DMS53 (cell line): ENCODE measurements around the gene NMNAT3.
A peak's percentile ranks its signal among the peaks of the same experiment; 100 is the strongest.
"Not testable (repeated sequence)": the region's sequence is repeated elsewhere in the genome, so short reads cannot be mapped to it uniquely, and the experiment has no call there.

ENCODE experiments used
- DNase-seq: peaks from one replicate; lab custom pipeline; 2025; lab: John Stamatoyannopoulos, UW

Gene NMNAT3

DNA sequence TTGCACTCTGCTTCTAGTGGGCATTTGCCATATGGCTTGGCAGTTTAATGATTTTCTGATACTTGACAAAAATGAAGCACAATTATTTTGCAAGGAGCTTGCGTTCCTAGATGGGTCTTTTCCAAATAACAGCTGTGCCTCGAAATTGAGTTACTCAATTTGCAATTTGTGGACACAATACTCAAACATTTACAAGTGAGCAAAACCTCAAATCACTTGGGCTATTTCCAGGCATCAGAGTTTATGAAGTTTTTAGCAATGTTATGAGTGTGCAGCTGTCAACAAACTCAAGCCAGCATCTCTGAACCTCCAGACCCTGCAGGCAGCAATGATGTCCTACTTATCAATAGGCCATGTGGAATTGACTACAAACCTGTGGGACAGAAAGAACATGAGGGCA lies 41.3 kb downstream of the NMNAT3 start:
- DNase-seq, result no peak

DNA sequence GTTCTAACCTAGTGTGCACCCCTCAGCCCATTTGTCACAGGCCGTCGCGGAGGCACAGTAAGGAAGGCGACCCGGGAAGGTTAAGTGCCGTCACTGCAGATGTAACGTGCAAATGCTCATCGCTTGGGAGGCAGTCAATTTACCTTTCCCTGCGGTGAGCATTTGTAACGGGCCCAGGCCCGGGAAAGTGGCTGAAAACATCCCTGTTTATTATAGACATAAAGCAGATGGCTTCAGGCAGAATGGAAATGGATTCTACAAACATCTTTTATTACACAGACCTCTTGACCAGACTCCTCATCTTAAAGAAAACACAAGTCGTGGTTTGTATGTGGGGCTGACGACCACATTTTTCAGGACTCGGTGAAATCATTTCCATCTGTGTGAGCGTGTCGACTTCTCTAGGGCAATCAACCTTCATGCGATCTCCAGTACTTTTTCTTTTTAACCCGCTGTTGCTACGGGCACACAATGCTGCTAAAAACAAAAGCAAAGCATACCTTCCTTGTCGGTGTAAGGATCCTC lies 43.6 kb downstream of the NMNAT3 start:
- no peak for DNase-seq

DNA sequence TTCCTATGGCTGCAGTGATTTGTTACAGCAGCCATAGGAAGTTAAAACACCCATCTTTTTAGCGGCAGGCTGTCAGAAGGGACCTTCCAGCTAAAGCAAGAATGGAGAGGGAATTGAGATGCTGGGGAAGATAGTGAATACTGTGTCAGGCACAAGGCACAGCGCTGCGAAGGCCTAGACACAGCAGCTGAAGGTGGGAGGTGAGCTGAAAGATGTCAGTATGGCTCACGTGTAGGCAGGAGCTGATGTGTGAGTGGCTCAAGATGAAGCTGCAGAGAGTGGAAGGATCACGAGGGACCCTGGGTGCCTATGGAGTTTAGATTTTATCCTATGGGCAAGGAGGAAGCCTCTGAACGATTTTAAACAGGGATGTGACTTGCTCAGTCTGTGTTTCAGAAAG lies 44.3 kb downstream of the NMNAT3 start:
- DNase-seq, result no peak

DNA sequence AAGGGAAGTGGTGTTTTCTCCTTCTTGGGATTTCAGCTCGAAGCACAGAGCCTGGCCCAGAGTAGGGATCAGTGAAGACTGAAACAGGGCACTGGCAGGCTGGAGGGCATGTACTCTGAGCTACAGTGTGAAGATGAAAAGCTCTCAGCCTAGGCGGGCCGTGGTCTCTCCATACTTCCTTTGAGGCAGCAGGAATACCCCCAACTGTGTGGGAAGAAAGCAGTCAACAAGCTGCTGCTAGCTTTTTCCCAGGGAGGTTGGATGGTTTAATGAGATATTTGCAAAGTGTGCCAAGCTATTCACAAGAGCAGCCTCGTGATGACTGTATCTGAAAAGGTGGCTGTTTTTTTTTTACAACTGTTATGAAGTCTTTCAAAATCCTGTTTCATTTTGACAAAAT lies 47.2 kb downstream of the NMNAT3 start:
- no peak for DNase-seq

DNA sequence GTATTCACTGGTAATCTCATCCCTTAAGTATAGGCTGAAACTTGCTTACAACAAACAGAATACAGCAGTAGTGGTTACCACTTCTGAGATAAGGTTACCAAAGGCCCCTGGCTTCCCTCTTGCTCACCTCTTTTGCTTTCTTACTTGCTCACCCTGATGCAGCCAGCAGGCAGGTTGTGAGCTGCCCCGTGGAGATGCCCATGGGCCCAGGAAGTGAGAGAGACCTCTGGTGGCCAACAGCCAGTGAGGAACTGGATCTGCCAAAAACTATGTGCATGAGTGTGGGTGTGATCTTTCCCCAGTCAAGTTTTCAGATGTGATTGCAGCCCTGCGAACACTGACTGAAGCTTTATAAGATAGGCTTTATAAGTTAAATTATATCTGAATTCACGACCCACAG lies 48.7 kb downstream of the NMNAT3 start:
- DNase-seq, result peak; percentile 53

DNA sequence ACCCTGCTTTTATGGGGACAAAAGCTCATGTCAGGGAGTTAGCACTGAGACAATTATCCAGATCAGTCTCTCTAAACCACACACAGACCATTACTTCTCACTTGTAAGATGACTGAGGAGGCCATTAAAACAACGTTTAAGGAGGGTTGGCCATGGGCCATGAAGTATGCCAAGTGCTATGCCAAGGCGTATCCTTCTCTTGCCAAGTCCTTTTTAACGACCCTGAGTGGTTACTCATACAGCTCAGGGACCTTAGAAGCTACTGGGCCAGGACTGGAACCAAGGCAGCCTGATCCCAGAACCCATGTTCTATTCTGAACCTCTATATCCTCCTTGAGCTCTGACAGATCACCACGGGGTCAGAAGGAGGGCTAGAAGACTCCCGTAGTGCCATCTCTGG lies 50.0 kb downstream of the NMNAT3 start:
- DNase-seq, result no peak

DNA sequence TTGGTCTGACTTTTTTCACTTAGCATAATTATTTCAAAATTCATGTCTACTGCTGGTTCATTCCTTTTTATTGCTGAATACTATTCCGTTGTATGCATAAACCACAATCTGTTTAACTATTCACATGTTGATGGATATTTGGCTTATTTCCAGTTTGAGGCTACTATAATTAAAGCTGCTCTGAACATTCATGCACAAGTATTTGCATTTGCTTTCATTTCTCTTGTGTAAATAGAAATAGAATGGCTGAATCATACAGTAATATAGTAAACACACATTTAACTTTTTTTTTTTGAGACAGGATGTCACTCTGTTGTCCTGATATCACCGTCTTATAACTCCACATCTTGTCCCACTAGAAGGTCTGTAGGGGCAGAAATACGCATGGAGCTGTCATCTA lies 57.3 kb downstream of the NMNAT3 start:
- DNase-seq, result peak; percentile 55

DNA sequence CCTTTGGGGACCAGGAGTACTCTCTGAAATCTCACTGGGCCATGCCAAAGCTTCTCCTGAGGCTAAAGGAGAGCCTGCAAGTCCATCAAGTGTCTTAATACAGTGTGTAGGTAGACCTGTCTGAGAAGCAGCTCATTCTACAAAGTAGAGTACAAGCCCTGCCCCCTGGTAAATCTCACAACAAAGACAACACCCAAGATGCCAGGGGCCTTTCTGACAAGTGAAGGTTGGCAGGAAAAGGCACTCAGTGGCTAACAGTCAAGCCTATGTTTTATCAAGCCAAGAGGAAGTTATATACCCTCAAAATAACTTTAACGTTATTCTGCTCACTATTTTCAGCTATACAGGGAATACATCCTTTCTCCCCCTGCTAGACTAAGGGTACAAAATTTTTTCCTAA lies 58.3 kb downstream of the NMNAT3 start:
- no peak for DNase-seq

DNA sequence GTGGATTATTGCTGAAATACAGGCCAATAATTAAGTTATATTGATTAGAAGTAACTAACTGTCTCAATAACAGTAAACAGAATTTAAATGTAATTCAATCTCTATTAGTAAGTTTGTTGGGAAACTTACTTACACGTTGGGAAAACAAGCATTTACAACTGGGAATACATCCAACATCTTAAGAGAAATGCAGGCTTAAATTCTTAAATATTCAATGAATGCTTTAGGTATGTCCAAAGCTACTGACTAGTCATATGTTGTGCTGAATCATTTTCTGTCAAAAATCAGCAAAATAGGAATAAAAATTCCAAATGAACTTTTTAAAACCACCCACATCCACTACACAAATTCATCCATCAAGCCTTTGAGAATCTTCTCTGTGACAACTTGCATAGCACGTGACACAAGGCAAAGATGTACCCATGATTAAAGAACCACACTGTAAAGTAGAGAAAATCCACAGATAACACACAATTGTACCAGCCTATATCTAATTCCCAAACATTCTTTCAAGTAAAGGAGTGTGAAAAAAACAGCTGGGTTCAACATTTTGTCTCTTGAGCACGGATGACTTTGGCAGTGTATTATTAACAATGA lies 60.0 kb downstream of the NMNAT3 start:
- DNase-seq, result no peak

DNA sequence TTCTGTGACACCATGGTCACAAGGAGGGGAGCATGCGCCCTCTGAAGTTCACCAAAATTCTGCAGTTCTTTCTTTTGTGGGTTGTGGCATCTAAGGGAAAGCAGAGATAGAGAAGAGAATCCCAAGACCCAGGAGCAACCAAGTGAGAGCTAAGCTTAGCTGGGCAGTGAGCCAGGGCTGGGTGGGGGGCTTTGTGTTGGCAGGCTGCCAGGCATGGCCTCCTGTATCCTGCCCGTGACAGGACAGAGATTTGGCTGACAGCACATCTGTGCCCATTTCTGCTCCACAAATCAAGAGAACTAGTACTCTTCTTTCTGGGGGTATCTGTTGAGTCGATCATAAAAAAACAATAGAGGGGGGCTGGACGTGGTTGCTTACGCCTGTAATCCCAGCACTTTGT lies 66.2 kb downstream of the NMNAT3 start:
- no peak for DNase-seq

DNA sequence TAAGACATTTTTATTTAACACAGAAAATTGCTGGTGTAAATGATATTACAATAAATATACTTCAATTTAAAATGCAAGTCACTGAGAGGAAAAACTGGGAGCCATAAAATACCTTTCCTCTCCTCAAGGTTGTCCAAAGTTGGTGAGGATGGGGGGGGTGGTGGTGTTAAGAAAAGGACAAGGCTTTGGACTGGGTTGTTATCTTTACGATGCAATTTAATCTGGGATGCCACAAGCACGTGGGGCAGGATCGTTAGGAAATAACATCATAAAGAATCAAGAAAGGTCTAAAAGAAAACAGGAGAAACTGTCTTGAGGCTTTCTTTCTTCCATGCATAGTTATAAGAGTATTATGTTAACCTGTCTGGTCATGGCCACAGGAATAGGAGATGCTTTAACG lies 66.9 kb downstream of the NMNAT3 start:
- DNase-seq, result no peak

DNA sequence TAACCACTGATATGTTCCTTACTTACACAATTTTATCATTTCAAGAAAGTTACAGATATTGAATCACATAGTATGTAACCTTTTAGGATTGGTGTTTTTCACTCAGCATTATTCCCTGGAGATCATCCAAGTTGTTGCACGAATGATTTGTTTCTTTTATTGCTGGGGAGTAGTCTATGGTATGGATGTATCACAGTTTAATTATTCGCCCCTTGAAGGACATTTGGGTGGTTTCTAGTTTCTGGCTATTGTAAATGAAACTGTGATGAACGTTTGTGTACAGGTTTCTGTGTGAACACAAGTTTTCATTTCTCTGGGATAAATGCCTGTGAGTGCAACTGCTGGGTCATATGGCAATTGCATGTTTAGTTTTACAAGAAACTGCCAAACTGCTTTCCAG lies 68.8 kb downstream of the NMNAT3 start:
- no peak for DNase-seq

DNA sequence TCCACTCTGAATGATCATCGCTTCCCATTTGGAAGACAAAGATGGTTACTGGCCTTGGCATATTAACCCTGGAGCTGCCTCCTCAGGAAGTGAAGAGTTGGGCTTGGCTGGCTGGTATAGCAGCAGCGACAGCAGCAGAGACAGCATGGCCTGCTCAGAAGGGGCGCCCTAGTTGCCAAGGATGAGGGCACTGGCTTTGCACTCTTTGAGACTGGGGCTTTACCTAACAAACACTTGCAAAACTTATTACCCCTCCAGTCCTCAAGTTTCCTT lies 69.7 kb downstream of the NMNAT3 start:
- DNase-seq, result no peak

DNA sequence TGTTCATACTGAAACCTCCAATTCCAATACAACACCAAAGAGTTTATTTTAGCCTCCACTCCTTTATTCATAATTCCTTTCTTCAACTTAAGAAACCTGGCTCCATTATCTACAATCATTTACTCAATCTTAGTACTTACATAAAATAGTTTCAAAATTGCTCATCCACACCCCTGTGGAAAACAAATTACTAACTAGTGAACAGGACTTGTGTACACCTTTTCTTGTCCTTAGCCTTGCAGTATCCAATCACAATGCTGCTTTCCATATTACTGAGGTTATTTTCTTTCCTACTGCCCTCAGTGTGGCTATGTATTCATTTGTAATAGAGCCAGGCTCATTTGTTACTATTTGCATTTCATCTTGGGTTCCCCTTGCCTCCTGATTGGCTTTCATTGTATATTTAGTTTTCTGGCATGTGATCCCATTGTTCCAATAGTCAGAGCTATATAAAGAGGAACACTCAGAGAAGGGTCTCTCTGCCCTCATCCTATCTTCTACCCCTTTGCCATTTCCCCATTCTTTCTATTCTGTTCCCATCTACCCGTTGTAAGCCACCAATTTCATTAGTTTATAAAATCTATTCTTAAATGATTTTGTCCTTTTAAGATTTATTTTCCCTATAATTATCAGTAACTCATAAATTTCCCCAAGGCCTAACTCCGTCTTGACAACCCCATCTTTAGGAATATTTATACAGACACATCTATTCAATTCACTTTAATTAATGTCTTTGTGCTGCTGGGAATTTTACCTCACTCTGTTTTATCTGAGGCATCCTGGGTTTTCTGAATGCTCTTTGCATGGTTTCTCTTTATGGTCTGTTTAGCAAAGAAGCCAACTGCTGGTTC lies 70.3 kb downstream of the NMNAT3 start:
- DNase-seq, result no peak

DNA sequence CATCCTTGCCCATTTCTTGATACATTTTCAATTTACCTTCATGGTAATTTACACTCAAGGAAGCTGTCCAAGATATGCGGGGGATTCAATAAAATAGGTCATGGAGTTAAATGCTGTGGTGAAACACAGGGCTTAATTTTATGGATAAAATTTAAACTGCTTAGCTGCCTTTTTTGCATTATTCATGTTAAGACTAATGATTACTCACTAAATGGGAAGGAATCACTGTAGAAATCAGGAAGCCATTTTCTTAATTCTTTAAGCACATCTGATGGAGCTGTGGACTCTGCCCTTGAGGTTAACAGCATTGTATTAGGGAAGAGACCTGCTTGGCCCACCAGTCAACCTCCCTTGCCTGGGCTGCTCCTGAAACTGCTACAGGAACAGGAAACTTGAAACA lies 75.8 kb downstream of the NMNAT3 start:
- no peak for DNase-seq

DNA sequence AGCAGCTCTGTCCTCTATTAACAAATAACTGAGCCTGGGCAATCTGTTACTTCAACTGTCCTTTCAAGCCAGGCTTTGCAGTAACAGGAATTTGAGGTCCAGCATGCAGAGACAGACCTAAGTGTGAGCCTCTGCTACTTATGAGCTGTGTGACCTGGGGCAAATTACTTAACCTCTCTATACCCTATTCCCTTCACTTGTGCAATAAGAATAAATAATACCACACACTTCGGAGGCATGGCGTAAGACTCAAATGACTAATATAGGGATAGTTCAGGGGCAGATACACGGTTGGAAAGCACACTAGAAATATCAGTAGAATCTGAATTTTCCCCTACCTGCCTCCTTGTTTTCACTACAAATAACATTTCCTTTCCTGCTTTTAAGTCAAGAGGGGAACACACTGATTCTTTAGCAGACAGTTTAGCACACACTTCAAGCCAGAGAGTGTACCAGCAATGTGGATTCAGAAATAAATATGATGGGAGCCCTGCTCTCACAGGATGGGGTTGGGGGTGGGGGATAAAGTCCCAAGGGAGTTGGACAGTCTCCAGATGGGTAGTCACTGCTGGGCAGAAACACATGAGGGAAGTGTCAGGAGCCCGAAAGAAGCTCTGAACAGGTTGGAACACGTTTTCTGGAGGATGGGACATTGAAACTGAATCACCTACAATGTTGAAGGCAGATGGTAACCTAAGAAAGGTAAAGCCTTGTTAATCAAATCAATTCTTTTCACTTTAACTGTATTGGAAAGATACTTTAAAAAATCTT lies 76.4 kb downstream of the NMNAT3 start:
- DNase-seq, result no peak

DNA sequence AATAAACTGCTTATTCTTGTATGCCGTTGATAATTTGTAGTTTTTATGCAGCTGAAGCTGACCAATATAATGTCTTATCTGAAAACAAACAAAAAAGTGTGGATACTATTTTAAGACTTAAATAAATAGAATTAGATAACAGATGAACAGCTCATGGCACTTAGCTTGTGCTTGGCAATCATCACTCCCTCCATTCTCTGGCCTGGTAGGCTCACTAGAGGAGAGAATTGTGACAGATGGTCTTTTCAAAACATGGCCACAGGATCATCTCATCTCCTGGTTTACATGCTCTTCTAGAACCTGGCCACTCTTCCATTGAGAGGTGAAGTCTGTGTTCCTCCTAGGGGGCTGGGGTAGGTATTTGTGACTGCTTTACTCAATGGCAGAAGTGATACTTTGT lies 79.8 kb downstream of the NMNAT3 start:
- no peak for DNase-seq

DNA sequence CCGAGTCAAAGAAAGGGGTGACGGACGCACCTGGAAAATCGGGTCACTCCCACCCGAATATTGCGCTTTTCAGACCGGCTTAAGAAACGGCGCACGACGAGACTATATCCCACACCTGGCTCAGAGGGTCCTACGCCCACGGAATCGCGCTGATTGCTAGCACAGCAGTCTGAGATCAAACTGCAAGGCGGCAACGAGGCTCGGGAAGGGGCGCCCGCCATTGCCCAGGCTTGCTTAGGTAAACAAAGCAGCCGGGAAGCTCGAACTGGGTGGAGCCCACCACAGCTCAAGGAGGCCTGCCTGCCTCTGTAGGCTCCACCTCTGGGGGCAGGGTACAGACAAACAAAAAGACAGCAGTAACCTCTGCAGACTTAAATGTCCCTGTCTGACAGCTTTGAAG lies 86.6 kb downstream of the NMNAT3 start:
- not testable (repeated sequence) for DNase-seq

DNA sequence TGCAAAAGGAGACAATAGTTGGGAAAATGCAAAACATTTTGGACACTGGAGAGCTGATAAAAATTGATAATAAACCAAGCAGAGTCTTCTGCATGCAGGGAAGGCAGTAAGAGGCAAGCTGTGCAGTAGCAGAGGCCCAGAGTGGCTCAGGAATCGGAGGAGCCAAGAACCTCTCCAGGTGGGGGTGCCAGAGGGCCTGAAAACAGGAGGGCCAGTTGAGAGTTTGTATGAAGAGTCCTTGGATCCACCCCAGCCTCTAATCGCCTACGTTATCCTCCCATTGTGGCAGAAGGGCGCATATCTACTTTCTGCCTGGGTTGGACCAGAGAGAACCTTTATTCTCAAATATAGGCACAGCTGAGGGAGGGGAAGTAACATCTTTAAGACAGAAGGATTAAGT lies 89.3 kb downstream of the NMNAT3 start:
- DNase-seq, result peak; percentile 45

DNA sequence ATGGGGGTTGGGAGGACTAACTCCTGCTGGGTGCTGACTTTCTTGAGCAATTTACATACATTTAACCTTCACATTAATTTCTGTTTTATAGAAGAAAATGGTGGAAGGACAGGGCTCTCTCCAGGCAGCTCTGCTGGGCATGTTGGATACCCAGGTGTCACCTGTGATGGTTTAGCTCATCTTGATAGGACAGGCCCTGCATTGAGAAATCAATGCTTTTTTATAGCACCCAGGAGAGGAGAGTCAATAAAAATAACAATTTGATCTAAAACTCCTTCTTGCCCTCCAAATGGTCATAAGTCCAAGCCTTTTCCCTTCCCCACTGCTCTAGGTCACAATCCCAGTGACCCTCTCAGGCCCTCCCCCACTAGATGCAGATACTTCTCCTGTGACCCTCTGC lies 90.0 kb downstream of the NMNAT3 start:
- DNase-seq, result no peak

DNA sequence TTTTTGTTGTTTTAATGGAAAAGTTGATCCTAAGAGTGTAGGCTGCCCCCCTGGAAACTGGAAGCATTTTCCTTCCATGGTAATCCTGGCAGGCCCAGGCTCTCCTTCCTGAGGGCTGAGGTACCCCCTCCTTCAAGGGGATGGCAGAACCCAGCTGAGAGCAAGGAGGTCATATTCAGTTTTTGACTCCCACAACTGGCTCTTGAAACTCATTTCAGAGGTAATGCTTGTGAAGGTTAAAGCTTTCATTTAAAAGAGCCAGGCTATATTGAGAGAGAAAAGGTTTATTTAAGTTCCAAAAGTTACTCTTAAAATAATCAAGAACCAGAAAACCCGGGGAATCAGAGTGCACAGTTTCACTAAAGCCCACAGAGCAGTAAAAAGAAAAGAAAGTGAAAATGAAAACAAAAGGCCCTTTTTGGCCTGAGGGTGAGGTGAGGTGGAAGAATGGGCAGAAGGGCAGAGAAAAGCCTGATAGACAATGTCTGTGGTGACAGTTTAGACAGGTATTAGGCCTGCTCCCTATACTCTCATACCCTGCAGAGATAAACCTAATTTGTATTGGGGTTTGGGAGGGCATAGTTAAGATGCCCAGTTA lies 91.3 kb downstream of the NMNAT3 start:
- DNase-seq, result no peak

DNA sequence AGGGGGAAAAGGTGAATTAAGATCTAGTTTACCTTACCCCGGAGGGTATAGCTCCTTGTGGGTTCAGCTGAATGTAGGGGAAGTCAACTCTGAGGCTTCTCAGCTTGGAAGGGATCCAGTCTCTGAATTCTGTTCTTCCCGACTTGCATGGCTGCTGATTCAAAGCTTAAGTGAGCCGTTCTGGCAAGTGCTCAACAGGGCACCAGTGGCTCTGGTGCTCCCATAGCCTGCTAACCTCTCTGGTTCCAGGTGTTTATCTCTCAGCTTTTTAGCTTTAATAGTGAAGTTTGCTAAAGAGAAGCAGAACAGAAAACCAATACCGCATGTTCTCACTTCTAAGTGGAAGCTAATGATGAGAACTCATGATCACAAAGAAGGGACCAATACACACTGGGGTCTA lies 92.0 kb downstream of the NMNAT3 start:
- no peak for DNase-seq

DNA sequence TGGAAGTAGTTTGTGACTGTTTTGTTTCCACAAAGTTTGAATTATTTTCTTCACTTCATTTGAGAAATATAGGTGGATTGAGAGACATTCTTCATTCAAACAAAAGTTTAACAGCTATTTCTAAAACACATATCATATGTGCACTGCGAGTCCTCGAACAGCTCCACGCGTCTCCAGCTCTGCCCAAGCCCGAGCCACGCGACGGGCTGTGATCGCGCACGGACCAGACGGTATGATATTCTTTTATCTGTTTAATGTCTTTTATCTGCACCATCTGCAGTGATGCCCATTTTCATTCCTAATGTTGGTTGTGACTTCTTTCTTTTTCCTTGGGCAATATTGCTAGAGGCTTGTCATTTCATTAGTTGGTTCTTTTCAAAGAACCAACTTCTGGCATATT lies 94.1 kb downstream of the NMNAT3 start:
- not testable (repeated sequence) for DNase-seq
